GM21576 (cell line): ENCODE measurements around the gene FOXP1.
"Not testable (repeated sequence)": the region's sequence is repeated elsewhere in the genome, so short reads cannot be mapped to it uniquely, and the experiment has no call there.

Experiments
- ATAC-seq: cut with Tn5 transposase; IDR thresholded peaks from one replicate; pipeline ENCODE4 v1.9.1; 2021; ENCODE audit warnings: mild to moderate bottlenecking, moderate library complexity; ENCODE audit not compliant: unreplicated experiment

FOXP1 gene

GRCh38 chr3:71454512-71455403 lies 128.8 kb downstream of the FOXP1 start:
- ATAC-seq, result no peak

DNA sequence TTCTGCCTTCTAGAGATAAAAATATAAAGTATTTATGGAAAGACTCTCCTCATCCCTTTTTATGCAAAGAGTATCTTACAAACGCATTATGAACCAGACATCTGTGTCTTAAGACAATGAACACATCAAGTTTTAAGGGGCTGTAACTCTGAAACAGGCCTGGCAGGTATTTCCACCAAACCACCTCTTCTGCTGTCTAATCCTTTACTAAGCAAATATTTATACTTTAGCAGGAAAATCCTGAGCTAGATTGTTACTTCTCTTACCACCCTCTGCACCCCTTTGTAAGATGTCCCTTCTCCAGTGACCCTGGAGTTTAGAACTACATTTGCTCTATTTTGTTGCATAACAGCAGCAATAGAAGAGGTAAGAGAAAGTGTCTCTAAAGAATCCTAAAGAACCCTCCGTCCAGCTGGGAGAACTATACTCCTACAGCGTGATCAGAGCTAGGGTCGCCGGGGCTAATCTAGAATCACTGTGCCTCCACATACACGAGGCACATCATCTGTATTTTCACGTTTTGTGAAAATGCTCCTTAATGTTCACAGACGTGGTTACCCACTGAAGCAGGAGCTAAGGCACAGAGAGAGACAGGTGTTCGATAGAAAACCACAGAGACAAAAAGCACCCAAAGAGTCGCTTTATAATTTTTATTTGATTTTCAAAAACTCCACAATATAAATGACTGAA lies 129.6 kb downstream of the FOXP1 start:
- ATAC-seq, result no peak

DNA sequence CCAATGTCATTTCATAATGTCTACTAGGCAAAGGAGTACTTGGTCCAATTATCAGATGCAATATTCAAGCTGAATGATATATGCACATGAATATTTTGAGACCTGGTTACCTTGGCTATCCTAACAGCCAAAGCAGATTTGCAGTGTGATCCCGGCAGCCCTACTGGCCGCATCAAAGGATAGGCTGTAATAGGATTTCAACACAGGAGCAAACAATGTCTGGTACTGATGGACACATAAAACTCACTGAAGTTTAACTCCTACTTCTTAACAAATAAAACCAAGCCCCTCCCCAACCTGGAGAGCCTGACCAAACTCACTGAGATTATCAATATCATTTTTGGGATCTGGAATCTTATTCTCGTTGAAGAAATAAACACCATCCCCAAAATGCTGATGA lies 130.2 kb downstream of the FOXP1 start:
- ATAC-seq, result no peak

DNA sequence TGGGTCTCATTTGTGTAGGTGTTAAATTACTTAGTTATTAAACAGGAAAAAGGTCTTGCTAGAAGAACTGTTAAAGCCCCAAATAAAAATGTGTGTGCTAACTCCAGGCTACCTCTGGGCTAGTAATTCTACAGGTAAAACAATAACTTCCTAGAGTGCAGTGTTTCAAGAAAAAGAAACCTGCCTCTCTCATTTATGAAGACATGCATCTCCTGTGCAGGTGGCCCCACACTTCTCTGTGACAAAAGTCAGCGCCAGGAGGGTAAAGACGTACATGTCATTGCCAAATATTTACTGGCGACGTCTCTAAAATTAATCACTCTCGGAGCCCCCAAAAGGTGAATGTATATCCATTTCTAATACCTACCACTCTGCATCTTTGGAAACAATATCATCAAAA lies 131.7 kb downstream of the FOXP1 start:
- ATAC-seq, result no peak

DNA sequence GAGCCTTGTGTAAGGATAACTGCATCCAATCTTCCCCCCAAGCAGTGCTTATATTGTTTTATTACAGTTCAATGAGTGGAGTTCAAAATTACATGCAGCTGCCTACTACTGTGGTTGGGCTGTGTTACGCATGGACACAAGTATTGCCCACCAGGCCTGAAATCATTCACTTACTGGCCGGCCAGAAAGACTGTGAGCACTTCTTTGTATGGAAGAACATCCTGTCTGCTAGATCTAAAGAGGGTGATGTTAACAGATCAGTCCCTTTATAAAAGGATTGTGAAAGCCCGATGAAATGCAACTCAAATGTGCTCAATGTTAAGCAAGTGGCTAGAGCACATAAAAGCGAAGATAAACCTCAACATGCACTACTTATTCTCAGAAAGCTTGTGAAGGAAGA lies 132.5 kb downstream of the FOXP1 start:
- no peak for ATAC-seq

DNA sequence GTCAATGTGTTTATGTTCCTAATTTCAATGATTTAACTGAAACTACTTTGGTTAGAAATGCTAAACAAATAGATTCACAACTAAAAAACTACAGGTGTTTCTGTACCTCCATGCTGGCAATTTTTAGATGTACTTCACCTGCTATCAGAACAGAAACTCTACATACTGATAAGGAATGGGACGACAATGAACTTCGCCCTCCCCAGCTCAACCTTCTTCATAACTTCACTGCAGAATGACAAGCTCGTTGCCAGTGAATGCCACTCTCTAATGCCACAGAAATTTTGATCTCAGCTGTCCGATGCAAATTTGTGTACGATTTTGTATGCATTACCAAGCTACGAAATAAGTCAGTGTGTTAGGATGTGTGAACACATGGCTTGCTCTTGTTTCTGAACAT lies 133.4 kb downstream of the FOXP1 start:
- ATAC-seq, result no peak

- ATAC-seq, result no peak
Observed at GRCh38 chr3:71447803-71448202, 135.7 kb downstream of the FOXP1 start.

DNA sequence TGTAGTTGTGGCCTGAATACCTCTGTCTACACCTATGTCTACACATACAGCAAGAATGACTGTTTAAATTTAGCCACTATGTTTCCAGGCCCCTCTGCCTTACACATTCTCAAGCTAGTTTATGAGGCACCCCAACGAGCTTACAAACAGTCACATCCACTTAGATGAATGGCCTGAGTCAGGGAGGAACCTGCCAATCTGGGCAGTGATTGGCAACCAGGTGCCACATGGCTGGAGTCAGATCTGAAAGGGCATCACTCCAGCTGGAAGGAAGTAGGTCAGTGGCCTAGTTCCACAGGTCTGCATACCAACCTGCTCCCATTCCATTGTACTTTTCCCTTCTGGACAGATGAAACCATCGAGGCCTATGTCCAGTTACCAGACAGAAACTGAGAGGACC lies 136.3 kb downstream of the FOXP1 start:
- no peak for ATAC-seq

DNA sequence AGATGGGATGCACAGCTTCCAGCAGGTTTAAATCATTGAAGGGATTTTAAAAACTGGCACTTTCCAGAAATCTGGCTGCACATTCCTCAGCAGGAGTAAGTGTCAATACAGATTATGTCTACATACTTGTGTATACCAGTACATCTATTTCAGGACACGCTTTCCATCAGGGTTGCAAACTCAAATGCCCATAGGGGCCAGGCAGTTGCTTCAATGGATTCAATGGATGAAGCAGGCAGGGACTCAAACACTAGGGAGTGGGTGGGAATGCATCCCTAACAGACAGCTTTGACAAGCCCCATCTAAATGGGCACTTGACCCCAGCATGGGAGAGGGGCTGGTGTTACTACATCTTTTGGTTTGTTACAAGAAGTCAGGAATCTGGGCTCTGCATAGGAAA lies 136.8 kb downstream of the FOXP1 start:
- no peak for ATAC-seq

DNA sequence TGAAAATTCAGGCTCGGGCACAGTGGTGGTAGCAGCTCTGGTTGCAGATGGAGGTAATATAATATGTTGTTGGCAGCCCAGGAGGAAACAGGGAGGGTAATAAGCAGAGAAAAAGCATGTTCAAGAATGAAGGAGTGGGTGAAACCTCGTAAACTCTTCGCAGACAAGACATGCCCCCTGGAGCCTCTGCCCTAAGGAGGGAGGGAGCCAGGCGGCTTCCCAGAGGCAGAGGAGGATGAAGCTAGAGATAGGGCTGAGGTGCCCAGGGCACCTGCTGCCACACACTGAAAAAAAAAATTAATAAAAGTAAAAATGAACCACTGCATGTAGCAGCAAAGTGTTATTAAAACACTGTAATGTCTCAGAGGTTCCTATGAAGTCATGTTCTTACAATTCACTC lies 137.3 kb downstream of the FOXP1 start:
- ATAC-seq, result no peak

- ATAC-seq, result no peak
Observed at GRCh38 chr3:71444861-71445259, 138.7 kb downstream of the FOXP1 start.

DNA sequence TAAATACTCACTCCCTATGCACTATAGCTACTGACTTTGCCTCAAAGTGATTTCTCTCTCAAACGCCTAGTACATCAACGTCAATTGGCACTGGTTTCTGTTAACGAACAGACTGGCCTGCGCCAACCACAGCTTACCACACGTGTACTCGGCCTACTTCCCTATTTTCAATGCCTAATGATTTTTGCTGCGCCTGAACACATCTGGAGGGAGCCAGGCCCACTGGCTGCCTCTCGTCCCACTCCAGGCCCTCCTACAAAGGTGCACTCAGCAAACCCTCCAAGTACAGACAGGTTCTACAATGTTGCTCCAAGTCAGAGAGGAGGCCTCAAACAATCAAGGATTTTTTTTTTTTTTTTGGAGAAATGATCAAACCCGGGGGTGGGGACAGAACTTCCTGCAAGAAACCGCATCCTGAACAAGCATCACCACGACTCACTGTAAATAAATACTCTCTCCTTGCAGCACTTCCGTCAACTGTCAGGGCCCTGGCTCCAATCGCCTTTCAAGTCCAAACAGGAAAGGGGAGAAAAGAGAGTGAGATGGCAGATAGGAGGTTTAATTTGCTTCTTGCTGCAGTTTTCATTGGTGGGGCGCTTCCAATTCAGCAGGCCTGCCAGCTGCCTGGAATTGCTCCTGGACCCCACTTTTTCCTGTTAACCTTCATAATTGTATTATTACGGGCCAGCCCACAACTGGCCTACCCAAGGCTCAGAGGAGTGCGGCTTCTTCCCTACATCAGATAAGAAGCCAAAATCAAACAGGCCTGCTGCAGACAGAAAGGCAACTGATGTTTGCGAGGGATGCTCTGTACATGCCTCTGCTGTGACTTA lies 139.3 kb downstream of the FOXP1 start:
- ATAC-seq, result peak; percentile 94

GRCh38 chr3:71443332-71443731 lies 140.2 kb downstream of the FOXP1 start:
- no peak for ATAC-seq

DNA sequence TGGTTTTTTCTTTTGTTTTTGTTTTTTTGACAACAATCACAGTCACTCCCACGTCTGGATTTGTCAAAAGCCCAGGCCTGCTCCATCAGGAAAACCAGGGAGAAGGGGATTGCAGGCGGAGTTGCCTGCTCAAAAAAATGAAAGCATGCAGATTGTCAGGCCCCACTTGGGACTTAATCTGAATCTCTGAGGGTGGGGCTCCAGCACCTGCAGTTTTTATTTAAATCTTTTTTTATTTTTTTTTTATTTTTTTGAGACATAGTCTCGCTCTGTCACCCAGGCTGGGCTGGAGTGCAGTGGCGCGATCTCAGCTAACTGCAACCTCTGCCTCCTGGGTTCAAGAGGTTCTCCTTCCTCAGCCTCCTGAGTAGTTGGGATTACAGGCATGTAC lies 140.9 kb downstream of the FOXP1 start:
- no peak for ATAC-seq

DNA sequence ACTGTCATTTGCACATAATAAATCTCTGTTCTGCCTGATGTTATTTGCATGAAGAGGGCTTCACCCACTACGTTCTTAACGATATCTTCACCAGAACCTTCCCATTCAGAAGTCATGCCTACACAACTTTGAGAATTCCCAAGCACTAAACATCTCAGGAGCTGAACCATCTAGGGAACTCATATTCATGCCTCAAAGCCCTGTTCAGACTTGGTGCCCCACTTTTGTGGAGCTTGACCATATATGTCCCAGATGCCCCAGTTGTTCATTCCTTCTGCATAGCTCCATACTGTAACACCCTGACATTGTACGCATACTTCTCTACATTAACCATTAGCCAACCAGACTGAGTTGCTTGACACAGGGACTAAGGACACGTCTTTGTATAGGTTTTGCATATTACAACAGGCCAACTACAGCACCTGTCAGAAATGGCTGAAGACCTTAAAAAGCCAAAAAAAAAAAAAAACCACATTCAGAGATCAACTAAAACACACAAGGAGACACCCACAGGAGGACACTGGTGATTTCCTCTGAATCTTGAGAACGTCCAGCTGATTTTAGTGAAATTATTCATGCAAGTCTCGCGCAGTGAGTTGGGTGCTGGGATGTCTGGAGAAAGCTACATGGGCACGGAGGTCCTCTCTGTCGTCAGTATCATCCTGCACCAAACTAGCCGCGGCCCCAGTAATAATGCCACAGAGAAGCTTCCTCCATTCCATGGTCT lies 141.4 kb downstream of the FOXP1 start:
- ATAC-seq, result no peak

DNA sequence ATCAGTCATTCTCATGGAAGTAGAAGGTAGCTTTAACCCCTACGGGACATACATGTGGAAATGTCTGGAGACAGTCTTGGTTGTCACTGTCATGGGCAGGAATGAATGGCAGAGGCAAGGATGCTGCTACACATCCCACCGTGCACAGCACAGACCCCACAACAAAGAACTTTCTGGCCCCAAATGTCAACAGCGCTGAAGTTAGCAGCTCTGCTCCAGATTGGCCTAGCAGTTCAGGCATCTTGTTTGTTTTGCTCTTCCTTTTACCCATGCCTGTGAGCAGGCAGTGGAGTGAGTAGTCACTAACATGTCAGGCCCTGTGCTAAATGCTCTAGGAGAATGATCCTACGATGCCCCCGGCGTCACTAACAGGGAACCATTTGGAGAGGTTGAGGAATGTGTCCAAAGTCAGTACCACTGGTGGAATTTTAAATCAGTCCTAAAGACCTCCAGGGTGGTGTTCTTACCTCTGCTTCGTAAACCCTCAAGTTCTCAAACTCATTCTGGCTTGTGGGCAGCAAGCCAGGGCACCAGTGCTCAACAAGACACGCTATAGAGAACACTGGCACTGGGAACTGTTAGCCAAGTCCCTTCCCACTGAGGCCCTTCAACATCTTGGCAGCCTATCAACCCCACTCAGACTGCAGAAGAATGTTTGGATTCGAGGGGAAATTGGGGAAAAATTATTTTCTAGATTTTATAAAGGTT lies 142.2 kb downstream of the FOXP1 start:
- no peak for ATAC-seq

GRCh38 chr3:71438904-71439303 lies 144.6 kb downstream of the FOXP1 start:
- no peak for ATAC-seq

GRCh38 chr3:71438071-71438685 lies 145.3 kb downstream of the FOXP1 start:
- ATAC-seq, result no peak

- no peak for ATAC-seq
Observed at GRCh38 chr3:71436337-71436736, 147.2 kb downstream of the FOXP1 start.

DNA sequence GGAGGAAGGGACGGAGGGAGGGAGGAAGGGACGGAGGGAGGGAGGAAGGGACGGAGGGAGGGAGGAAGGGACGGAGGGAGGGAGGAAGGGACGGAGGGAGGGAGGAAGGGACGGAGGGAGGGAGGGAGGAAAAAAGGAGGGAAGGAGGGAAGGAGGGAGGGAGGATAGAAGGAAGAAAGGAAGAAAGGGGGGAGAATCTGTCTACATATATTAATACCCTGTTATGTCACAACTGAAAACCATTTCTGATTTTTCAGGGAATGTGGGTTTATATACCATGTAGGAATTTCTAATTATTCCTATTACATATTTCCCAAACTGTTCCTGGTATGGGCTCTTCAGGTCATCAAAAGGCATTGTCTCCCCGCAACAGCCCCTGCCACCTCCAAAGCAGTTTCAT lies 147.7 kb downstream of the FOXP1 start:
- not testable (repeated sequence) for ATAC-seq
